ENCODE data around the gene MINDY4B. TPM values are rescaled to one million over a fixed set of nuclear protein-coding genes. Genes with fewer than 3 reads are reported as not detected.

MINDY4B gene
- total RNA-seq, 6 experiments from 2014 or later: not detected

DNA sequence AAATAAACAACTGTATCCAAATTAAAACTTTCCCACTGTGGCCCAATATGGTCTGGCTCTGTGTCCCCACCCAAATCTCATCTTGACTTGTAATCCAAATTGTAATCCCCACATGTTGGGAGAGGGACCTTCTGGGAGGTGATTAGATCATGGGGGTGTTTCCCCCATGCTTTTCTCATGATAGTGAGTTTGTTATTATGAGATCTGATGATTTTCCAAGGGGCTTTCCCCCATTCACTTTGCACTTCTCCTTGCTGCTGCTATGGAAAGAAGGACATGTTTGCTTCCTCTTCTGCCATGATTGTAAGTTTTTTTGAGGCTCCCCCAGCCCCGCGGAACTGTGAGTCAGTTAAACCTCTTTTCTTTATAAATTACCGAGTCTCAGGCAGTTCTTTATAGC, 55.0 kb downstream of the MINDY4B start:
- H3K27me3 Mint-ChIP-seq (ENCODE audit: insufficient read depth): peaks cover 5% of the 10 kb centered on the region
- no peaks in the 10 kb centered on the region for H3K36me3 Mint-ChIP-seq (ENCODE audit: low read depth)
- no peaks in the 10 kb centered on the region for H3K4me1 Mint-ChIP-seq (ENCODE audit: low read depth)
- H3K9me3 Mint-ChIP-seq: peaks cover 12% of the 10 kb centered on the region
- no peak overlapping the region for H3K4me3 Mint-ChIP-seq
- TF ChIP-seq, protein P1, sequence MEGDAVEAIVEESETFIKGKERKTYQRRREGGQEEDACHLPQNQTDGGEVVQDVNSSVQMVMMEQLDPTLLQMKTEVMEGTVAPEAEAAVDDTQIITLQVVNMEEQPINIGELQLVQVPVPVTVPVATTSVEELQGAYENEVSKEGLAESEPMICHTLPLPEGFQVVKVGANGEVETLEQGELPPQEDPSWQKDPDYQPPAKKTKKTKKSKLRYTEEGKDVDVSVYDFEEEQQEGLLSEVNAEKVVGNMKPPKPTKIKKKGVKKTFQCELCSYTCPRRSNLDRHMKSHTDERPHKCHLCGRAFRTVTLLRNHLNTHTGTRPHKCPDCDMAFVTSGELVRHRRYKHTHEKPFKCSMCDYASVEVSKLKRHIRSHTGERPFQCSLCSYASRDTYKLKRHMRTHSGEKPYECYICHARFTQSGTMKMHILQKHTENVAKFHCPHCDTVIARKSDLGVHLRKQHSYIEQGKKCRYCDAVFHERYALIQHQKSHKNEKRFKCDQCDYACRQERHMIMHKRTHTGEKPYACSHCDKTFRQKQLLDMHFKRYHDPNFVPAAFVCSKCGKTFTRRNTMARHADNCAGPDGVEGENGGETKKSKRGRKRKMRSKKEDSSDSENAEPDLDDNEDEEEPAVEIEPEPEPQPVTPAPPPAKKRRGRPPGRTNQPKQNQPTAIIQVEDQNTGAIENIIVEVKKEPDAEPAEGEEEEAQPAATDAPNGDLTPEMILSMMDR (IDR thresholded peaks at IDR 0.05): no peak
- DNase-seq: no peak
- no peak overlapping the region for H3K27ac Mint-ChIP-seq

- TF ChIP-seq, protein P1 (IDR thresholded peaks at IDR 0.05): no peak
- H3K36me3 Mint-ChIP-seq (ENCODE audit: low read depth): no peaks in the 10 kb centered on the region
- H3K27ac Mint-ChIP-seq: no peak overlapping the region
- H3K27me3 Mint-ChIP-seq (ENCODE audit: insufficient read depth): peaks cover 5% of the 10 kb centered on the region
- no peak for DNase-seq
- H3K4me1 Mint-ChIP-seq (ENCODE audit: low read depth): no peaks in the 10 kb centered on the region
- no peak overlapping the region for H3K4me3 Mint-ChIP-seq
- peaks cover 12% of the 10 kb centered on the region for H3K9me3 Mint-ChIP-seq
These were observed 56.4 kb downstream of the MINDY4B start for GRCh38 chr3:150848864-150849263.

DNA sequence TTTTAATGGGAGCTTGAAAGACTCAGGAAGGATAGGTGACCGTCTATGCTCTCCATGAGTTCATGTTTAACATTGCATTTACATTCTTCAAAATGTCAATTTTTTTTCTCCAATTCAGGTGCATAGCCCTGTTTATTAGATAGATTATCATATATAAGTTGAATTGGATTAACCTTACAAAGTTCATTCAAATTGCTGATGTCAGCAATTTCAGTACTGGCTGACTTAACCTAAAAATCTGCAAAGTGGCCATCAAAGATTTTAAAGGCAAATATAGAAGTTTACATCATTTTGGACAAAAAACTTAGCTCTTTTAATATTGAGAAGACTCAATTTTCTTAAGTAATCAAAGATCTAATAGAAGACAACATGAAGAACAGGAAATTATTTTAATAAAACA, 57.8 kb downstream of the MINDY4B start:
- Mint-ChIP-seq H3K4me3 (no peak overlapping the region), H3K27ac (no peak overlapping the region), H3K4me1 (ENCODE audit: low read depth) (no peaks in the 10 kb centered on the region), H3K36me3 (ENCODE audit: low read depth) (no peaks in the 10 kb centered on the region), H3K9me3 (peaks cover 12% of the 10 kb centered on the region), H3K27me3 (ENCODE audit: insufficient read depth) (peaks cover 7% of the 10 kb centered on the region)
- DNase-seq: no peak
- TF ChIP-seq, protein P1 (IDR thresholded peaks at IDR 0.05): no peak

- no peak for DNase-seq
- H3K36me3 Mint-ChIP-seq (ENCODE audit: low read depth): no peaks in the 10 kb centered on the region
- H3K27ac Mint-ChIP-seq: no peak overlapping the region
- TF ChIP-seq, protein P1 (IDR thresholded peaks at IDR 0.05): no peak
- H3K9me3 Mint-ChIP-seq: no peaks in the 10 kb centered on the region
- H3K4me1 Mint-ChIP-seq (ENCODE audit: low read depth): no peaks in the 10 kb centered on the region
- H3K27me3 Mint-ChIP-seq (ENCODE audit: insufficient read depth): peaks cover 9% of the 10 kb centered on the region
- no peak overlapping the region for H3K4me3 Mint-ChIP-seq
These were observed 60.8 kb downstream of the MINDY4B start for GRCh38 chr3:150844484-150844883.

DNA sequence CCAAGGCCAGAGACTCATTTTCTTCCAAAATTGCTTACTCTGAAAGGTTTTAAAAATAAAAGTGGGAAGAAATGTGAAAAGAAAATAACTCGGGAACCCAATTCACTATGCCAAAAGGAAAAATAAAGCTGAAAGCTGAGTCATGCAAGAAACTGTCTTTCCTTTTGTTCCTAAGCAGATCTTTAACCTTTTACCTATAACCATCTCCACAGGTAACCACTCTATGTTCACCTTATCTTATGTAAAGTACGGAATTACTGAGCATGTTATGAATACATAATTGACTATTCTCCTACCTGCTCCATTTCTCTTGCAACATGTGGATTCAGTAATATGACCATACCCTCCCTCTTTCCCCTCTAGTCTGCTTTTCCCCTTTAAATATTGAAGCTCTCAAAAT, 62.0 kb downstream of the MINDY4B start:
- H3K36me3 Mint-ChIP-seq (ENCODE audit: low read depth): no peaks in the 10 kb centered on the region
- H3K27ac Mint-ChIP-seq: no peak overlapping the region
- TF ChIP-seq, protein P1 (IDR thresholded peaks at IDR 0.05): no peak
- peaks cover 10% of the 10 kb centered on the region for H3K27me3 Mint-ChIP-seq (ENCODE audit: insufficient read depth)
- no peak overlapping the region for H3K4me3 Mint-ChIP-seq
- DNase-seq: no peak
- H3K9me3 Mint-ChIP-seq: no peaks in the 10 kb centered on the region
- H3K4me1 Mint-ChIP-seq (ENCODE audit: low read depth): no peaks in the 10 kb centered on the region

Measured in HFFc6 (cell line).